HL-60 (cell line): ENCODE data around the gene TMEM163.

Experiments used
- DNase-seq, 2 experiments: peaks; one replicate each; pipeline ENCODE4 v3.0.0-alpha.2; 2010 to 2020; ENCODE audit warnings: low read depth in 1 of 2, low spot score in 1 of 2
- H3K27ac ChIP-seq: fragments of 250-450 bp; sonication (Bioruptor Pico); replicated peaks from 2 replicates; pipeline ENCODE4 v1.5.1; 2020; ENCODE audit warnings: mild to moderate bottlenecking, moderate library complexity
- H3K27me3 ChIP-seq: fragments of 250-450 bp; sonication (Bioruptor Pico); 2 replicates; pipeline ENCODE4 v1.5.1; 2021; ENCODE audit warnings: mild to moderate bottlenecking, moderate library complexity; ENCODE audit not compliant: insufficient read depth, poor library complexity, severe bottlenecking
- H3K4me3 ChIP-seq: replicated peaks from 2 replicates; pipeline ENCODE4 v1.5.1; 2011; ENCODE audit warnings: mild to moderate bottlenecking, control low read depth, low read length; ENCODE audit not compliant: insufficient read depth
- GABPA ChIP-seq: IDR thresholded peaks from 2 replicates; pipeline ENCODE4 v1.6.1; 2012; ENCODE audit warnings: low read depth
- POLR2AphosphoS5 ChIP-seq: IDR thresholded peaks from 2 replicates; pipeline ENCODE4 v1.6.1; 2012; ENCODE audit warnings: low read depth
- SPI1 ChIP-seq: IDR thresholded peaks from 2 replicates; pipeline ENCODE4 v1.6.1; 2012; ENCODE audit warnings: low read depth, mild to moderate bottlenecking, borderline replicate concordance
- TF ChIP-seq, protein P1 (sequence below): IDR thresholded peaks from 2 replicates; pipeline ENCODE4 v1.6.1; 2012; ENCODE audit warnings: low read depth; ENCODE audit not compliant: insufficient replicate concordance
- TF ChIP-seq, protein P2 (sequence below): IDR thresholded peaks from one replicate; pipeline ENCODE4 v1.5.1; 2011; ENCODE audit warnings: low read length, control low read depth, inconsistent platforms; ENCODE audit not compliant: insufficient read depth

TMEM163 gene

DNA sequence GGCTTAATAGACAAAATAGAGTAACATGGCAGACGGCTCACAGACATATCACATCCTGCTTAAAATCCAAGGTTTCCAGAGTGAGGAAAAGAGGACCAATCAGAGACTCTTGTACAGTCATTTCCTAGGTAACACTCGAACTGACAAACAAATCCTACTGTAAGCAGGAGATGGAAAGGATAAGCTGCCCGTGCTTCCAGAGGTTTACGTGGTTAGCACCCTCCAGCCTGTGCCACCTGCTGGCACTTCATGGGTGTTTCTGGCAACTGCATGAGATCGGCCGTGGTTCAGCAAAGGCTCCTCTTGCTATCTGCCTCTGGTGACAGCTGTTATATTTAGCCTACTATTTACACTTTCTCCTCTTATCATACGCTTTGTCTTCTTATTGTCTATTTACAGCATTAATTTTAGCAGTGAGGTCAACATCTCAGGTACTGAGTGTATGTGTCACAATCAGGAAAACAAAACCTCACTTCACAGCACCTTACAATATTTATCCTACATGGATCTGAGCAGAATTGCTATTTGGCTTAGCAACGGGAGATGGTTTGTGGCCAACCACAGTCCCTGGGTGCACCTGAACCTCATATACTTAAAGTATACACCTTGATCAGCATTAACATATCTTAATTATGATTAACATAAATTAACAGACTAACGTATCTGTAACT is 226.9 kb downstream of the TMEM163 start:
- TF ChIP-seq SPI1: no peak
- TF ChIP-seq, protein P1, sequence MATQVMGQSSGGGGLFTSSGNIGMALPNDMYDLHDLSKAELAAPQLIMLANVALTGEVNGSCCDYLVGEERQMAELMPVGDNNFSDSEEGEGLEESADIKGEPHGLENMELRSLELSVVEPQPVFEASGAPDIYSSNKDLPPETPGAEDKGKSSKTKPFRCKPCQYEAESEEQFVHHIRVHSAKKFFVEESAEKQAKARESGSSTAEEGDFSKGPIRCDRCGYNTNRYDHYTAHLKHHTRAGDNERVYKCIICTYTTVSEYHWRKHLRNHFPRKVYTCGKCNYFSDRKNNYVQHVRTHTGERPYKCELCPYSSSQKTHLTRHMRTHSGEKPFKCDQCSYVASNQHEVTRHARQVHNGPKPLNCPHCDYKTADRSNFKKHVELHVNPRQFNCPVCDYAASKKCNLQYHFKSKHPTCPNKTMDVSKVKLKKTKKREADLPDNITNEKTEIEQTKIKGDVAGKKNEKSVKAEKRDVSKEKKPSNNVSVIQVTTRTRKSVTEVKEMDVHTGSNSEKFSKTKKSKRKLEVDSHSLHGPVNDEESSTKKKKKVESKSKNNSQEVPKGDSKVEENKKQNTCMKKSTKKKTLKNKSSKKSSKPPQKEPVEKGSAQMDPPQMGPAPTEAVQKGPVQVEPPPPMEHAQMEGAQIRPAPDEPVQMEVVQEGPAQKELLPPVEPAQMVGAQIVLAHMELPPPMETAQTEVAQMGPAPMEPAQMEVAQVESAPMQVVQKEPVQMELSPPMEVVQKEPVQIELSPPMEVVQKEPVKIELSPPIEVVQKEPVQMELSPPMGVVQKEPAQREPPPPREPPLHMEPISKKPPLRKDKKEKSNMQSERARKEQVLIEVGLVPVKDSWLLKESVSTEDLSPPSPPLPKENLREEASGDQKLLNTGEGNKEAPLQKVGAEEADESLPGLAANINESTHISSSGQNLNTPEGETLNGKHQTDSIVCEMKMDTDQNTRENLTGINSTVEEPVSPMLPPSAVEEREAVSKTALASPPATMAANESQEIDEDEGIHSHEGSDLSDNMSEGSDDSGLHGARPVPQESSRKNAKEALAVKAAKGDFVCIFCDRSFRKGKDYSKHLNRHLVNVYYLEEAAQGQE: no peak
- TF ChIP-seq, protein P2, sequence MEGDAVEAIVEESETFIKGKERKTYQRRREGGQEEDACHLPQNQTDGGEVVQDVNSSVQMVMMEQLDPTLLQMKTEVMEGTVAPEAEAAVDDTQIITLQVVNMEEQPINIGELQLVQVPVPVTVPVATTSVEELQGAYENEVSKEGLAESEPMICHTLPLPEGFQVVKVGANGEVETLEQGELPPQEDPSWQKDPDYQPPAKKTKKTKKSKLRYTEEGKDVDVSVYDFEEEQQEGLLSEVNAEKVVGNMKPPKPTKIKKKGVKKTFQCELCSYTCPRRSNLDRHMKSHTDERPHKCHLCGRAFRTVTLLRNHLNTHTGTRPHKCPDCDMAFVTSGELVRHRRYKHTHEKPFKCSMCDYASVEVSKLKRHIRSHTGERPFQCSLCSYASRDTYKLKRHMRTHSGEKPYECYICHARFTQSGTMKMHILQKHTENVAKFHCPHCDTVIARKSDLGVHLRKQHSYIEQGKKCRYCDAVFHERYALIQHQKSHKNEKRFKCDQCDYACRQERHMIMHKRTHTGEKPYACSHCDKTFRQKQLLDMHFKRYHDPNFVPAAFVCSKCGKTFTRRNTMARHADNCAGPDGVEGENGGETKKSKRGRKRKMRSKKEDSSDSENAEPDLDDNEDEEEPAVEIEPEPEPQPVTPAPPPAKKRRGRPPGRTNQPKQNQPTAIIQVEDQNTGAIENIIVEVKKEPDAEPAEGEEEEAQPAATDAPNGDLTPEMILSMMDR: no peak
- no peak for TF ChIP-seq POLR2AphosphoS5
- no peak for TF ChIP-seq GABPA
- peaks cover 11% of the 10 kb centered on the region for H3K27me3 ChIP-seq
- DNase-seq: no peak

DNA sequence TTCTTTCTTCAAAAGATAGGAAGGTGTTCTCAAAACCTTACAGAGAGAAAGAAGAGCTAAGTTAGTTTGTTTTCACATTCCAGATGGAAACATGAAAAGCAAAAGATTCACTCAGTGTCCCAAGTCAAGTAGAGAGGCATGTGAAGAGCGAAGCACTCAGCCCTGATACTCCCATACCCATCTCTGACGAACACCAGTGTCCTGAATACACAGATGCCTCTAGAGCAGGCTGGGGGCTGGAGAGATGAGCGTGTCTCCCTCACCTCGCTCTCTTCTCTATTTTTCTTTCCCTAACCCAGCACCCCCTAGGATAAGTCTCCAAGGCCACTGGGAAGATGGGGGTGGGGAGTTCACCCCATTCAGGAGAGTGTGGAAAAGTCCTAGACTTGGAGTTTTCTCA is 227.8 kb downstream of the TMEM163 start:
- H3K27me3 ChIP-seq: peaks cover 18% of the 10 kb centered on the region
- TF ChIP-seq POLR2AphosphoS5 (no peak), SPI1 (no peak)
- TF ChIP-seq, protein P1: no peak
- TF ChIP-seq, protein P2: no peak
- no peak overlapping the region for H3K4me3 ChIP-seq
- no peak overlapping the region for H3K27ac ChIP-seq
- DNase-seq: no peak

More for the DNA sequence above, 226.9 kb downstream of the TMEM163 start:
- Histone ChIP-seq H3K27ac (no peak overlapping the region), H3K4me3 (no peak overlapping the region)

DNA sequence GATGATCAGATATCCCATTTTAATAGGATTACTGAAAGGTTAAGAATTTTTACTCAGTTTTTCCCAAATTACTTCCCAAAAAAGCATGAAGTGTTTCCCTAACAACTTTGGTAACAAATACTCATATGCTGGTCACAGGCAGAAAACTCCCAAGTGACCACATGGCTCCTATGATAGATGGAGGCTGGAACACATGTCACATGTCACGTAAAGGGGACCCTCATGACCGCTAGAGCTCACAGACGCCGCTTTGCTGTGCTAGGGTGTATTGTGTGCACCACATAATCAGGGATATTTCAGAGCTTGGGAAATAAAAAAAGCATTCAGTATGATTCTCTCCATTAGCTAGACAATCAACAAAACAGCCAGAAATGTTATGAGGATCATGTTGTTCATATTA is 228.2 kb downstream of the TMEM163 start:
- Histone ChIP-seq H3K27me3 (peaks cover 20% of the 10 kb centered on the region), H3K27ac (no peak overlapping the region), H3K4me3 (no peak overlapping the region)
- TF ChIP-seq, protein P1: no peak
- DNase-seq: no peak
